HG02588 (cell line): Measurements from ENCODE around the gene MAEL.

Experiments
- ATAC-seq: cut with Tn5 transposase; IDR thresholded peaks from one replicate; pipeline ENCODE4 v1.9.1; 2021; ENCODE audit warnings: mild to moderate bottlenecking, moderate library complexity; ENCODE audit not compliant: unreplicated experiment

Gene MAEL

GRCh38 chr1:167054946-167055630 lies 66.0 kb downstream of the MAEL start:
- no peak for ATAC-seq

GRCh38 chr1:167056529-167057231 lies 67.6 kb downstream of the MAEL start:
- ATAC-seq = no peak

- peak; percentile 60 for ATAC-seq
These were observed 68.2 kb downstream of the MAEL start for GRCh38 chr1:167057241-167057688.

- ATAC-seq = no peak
These were observed 70.1 kb downstream of the MAEL start for GRCh38 chr1:167059045-167059808.

- no peak for ATAC-seq
These were observed 70.7 kb downstream of the MAEL start for GRCh38 chr1:167059809-167060107.

GRCh38 chr1:167060141-167061072 lies 71.3 kb downstream of the MAEL start:
- no peak for ATAC-seq

- ATAC-seq = no peak
These were observed 72.0 kb downstream of the MAEL start for GRCh38 chr1:167061073-167061464.

- no peak for ATAC-seq
These were observed 75.5 kb downstream of the MAEL start for GRCh38 chr1:167064621-167065020.

- no peak for ATAC-seq
These were observed 76.4 kb downstream of the MAEL start for GRCh38 chr1:167065471-167065870.

GRCh38 chr1:167066333-167067122 lies 77.4 kb downstream of the MAEL start:
- ATAC-seq = peak; percentile 71

- no peak for ATAC-seq
These were observed 78.8 kb downstream of the MAEL start for GRCh38 chr1:167067904-167068303.

GRCh38 chr1:167068761-167069160 lies 79.7 kb downstream of the MAEL start:
- ATAC-seq = no peak

GRCh38 chr1:167071286-167071685 lies 82.2 kb downstream of the MAEL start:
- ATAC-seq = no peak
